Measurements from ENCODE around the gene RTP3. TPM values are rescaled to one million over a fixed set of nuclear protein-coding genes. Genes with fewer than 3 reads are reported as not detected.

The RTP3 gene
- polyA plus RNA-seq, 1 experiment = not detected

DNA sequence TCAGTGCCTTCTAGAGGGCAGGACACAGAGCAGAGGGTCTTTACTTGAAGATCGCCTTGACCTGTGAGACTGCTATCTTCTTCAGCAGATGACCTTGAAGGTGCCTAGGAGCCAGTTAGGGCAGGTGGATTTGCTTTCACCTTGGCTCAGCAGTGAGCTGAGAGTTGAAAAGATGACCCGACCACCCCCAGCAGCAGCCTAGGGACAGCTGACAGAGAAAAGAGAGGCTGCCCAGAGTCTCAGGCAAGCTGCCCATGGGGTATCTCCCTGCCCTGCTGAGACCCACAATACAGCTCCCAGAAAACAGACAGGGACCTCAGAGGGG is 32.6 kb upstream of the RTP3 start:
- ChIA-PET POLR2A (no interaction called here), CTCF (interaction anchor here (1.8 kb wide), 1 partner anchor 15 kb away, joined by 4 read pairs; no protein-coding TSS in a partner anchor)
- H3K4me3 ChIP-seq (ENCODE audit: low read depth, low read length) = no peak overlapping the region
- DNase-seq (ENCODE audit: low read depth) = no peak
- H3K36me3 ChIP-seq (ENCODE audit: control insufficient read depth, insufficient read depth, low read length) = no peaks in the 10 kb centered on the region
- TF ChIP-seq, protein P1, sequence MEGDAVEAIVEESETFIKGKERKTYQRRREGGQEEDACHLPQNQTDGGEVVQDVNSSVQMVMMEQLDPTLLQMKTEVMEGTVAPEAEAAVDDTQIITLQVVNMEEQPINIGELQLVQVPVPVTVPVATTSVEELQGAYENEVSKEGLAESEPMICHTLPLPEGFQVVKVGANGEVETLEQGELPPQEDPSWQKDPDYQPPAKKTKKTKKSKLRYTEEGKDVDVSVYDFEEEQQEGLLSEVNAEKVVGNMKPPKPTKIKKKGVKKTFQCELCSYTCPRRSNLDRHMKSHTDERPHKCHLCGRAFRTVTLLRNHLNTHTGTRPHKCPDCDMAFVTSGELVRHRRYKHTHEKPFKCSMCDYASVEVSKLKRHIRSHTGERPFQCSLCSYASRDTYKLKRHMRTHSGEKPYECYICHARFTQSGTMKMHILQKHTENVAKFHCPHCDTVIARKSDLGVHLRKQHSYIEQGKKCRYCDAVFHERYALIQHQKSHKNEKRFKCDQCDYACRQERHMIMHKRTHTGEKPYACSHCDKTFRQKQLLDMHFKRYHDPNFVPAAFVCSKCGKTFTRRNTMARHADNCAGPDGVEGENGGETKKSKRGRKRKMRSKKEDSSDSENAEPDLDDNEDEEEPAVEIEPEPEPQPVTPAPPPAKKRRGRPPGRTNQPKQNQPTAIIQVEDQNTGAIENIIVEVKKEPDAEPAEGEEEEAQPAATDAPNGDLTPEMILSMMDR (IDR thresholded peaks at IDR 0.05; ENCODE audit: insufficient read depth, low read depth, low read length) = no peak
- peaks cover 24% of the 10 kb centered on the region for H3K27me3 ChIP-seq (ENCODE audit: control insufficient read depth, insufficient read depth, low read length)

DNA sequence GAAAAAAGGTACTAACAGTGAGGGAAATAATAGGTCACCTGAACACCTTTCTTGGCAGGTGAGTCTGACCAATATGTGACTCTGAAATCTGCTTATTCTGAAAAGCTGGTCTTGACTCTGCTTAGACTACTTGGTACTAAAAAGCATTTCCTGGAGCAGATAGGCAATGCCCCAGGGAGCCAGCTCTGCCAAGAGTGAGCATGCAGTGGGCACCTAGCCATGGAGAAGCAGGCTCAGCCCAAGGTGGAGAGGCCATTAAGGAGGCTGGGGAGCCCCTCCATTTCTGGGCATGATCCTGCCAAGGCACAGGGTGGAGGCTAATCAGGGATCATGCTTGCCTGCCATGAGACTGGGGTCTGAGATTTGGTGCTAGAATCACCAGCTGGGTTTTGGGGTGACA is 31.5 kb upstream of the RTP3 start:
- DNase-seq (ENCODE audit: low read depth) = no peak
- TF ChIP-seq, protein P1 (IDR thresholded peaks at IDR 0.05; ENCODE audit: insufficient read depth, low read depth, low read length) = no peak
- Histone ChIP-seq H3K36me3 (ENCODE audit: control insufficient read depth, insufficient read depth, low read length) (no peaks in the 10 kb centered on the region), H3K4me3 (ENCODE audit: low read depth, low read length) (no peak overlapping the region), H3K27me3 (ENCODE audit: control insufficient read depth, insufficient read depth, low read length) (peaks cover 33% of the 10 kb centered on the region)
- ChIA-PET CTCF (interaction anchor here (1.5 to 1.8 kb wide), 2 partner anchors 16 to 22 kb away, joined by 4 read pairs; no protein-coding TSS in a partner anchor), POLR2A (no interaction called here)

DNA sequence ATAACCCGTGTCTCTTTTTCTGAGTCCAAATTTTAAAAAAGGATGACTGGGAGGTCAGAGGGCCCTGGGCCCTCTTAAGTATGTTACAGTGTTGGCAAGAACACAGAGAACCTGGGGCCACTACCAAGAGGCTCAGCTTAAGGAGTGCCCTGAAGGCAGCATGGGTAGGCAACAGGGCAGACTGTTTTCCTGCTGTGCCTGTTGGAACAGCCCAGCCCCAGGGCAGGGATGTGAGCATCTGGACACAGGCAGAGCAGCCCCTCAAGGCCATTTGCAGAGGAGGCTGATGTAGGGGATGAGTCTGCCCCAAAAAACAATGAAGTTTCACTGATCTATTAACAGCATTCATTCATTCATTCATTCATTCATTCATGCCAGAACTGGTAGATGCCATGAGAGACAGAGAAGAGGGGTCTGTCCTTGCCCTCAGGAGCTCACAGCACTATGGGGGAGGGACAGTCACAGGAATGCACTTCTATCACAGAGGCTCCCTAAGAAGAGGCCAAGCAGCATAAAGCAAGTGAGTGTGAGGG is 30.8 kb upstream of the RTP3 start:
- TF ChIP-seq, protein P1 (IDR thresholded peaks at IDR 0.05; ENCODE audit: insufficient read depth, low read depth, low read length) = no peak
- Histone ChIP-seq H3K36me3 (ENCODE audit: control insufficient read depth, insufficient read depth, low read length) (no peaks in the 10 kb centered on the region), H3K27me3 (ENCODE audit: control insufficient read depth, insufficient read depth, low read length) (peaks cover 36% of the 10 kb centered on the region), H3K4me3 (ENCODE audit: low read depth, low read length) (no peak overlapping the region)
- CTCF ChIA-PET = interaction anchor here (1.5 to 1.8 kb wide), 2 partner anchors 17 to 22 kb away, joined by 4 read pairs; no protein-coding TSS in a partner anchor
- POLR2A ChIA-PET = no interaction called here
- DNase-seq (ENCODE audit: low read depth) = no peak

DNA sequence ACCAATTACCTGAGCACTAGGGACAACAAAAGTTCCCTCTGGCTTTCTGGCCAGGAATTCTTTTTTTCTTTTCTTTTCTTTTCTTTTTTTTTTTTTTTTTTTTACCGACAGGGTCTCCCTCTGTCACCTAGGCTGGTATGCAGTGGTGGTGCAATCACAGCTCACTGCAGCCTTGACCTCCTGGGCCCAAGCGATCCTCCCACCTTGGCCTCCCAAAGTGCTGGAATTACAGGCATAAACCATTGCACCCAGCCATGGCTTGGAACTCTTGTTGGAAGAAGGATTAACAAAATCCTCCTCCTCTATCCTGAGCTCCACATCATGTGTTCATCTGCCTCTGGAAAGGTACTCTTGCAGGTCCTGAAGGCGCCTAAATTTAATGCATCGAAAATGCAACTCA is 30.2 kb upstream of the RTP3 start:
- POLR2A ChIA-PET = no interaction called here
- no peaks in the 10 kb centered on the region for H3K36me3 ChIP-seq (ENCODE audit: control insufficient read depth, insufficient read depth, low read length)
- CTCF ChIA-PET = interaction anchor here (0.9 to 3.3 kb wide), 2 partner anchors 15 to 21 kb away, joined by 3 to 18 read pairs; no protein-coding TSS in a partner anchor
- TF ChIP-seq, protein P1 (IDR thresholded peaks at IDR 0.05; ENCODE audit: insufficient read depth, low read depth, low read length) = no peak
- no peak for DNase-seq (ENCODE audit: low read depth)
- H3K4me3 ChIP-seq (ENCODE audit: low read depth, low read length) = no peak overlapping the region
- peaks cover 39% of the 10 kb centered on the region for H3K27me3 ChIP-seq (ENCODE audit: control insufficient read depth, insufficient read depth, low read length)

DNA sequence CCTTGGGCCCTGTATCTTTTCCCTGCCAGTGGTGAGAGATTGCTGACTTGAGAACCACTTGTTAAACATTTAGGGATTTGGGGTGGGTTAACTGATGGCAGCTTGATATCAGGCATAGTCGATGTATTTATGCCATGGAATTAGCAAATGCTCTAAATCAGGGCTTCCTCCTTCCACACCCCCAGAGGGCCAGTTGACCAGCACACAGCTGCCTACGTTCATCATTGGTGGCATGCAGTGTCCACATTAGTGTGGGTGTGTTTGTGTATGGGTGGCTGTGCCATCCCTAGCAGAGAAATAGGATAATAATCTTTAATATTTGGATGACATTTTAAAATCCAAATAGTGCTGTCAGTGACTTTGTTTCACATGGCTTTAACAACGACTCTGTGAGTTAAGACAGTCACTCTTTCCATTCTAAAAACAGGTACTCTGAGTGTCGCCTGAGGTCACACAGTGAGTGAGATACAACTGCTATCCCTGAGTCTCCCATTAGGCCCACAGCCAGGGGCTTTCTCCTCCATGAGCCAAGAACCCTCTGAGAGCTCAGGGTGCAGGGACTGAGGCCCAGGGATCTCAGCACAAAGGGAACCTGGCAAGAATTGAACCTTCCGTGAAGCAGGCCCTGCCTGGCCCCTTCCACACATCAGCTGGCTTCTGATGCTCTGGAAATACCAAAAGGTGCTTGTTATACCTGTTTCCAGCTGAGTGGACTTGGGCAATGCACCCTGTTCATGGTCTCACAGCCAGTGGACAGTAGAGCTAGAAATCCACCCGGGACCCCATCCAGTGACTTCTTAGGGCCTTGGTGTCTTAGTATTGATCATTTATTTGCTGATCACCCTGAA is 28.8 kb upstream of the RTP3 start:
- peaks cover 36% of the 10 kb centered on the region for H3K27me3 ChIP-seq (ENCODE audit: control insufficient read depth, insufficient read depth, low read length)
- ChIA-PET POLR2A (no interaction called here), CTCF (interaction anchor here (1.3 to 3.3 kb wide), 3 partner anchors 19 to 22 kb away, joined by 3 to 18 read pairs (median 12); no protein-coding TSS in a partner anchor)
- TF ChIP-seq, protein P1 (IDR thresholded peaks at IDR 0.05; ENCODE audit: insufficient read depth, low read depth, low read length) = no peak
- H3K4me3 ChIP-seq (ENCODE audit: low read depth, low read length) = no peak overlapping the region
- no peaks in the 10 kb centered on the region for H3K36me3 ChIP-seq (ENCODE audit: control insufficient read depth, insufficient read depth, low read length)
- no peak for DNase-seq (ENCODE audit: low read depth)

Measured in BJ (cell line).